MG63 (cell line): ENCODE measurements around the gene SLC22A25. TPM values are rescaled to one million over a fixed set of nuclear protein-coding genes. Genes with fewer than 3 reads are reported as not detected.
"Not testable (repeated sequence)": the region's sequence is repeated elsewhere in the genome, so short reads cannot be mapped to it uniquely, and the experiment has no call there.

ENCODE experiments used
- DNase-seq: peaks from one replicate; pipeline ENCODE4 v3.0.0-alpha.2; 2020
- H3K27me3 ChIP-seq: fragments of 250-450 bp; sonication (Bioruptor Pico); 2 replicates; pipeline ENCODE4 v1.5.1; 2020; ENCODE audit warnings: mild to moderate bottlenecking, moderate library complexity
- H3K36me3 ChIP-seq: fragments of 250-450 bp; sonication (Bioruptor Pico); 2 replicates; pipeline ENCODE4 v1.5.1; 2020; ENCODE audit warnings: mild to moderate bottlenecking, moderate library complexity
- H3K4me3 ChIP-seq: fragments of 250-450 bp; sonication (Bioruptor Pico); 2 replicates; pipeline ENCODE4 v1.5.1; 2020; ENCODE audit warnings: mild to moderate bottlenecking, moderate library complexity
- H3K9me3 ChIP-seq: fragments of 250-450 bp; sonication (Bioruptor Pico); 2 replicates; pipeline ENCODE4 v1.5.1; 2020; ENCODE audit warnings: mild to moderate bottlenecking, moderate library complexity
- total RNA-seq: library from RNA; depleted of rRNA; stranded (reverse); fragments of >200 nt; shearing (Covaris generic); gene quantifications from 2 replicates; pipeline ENCODE4 v1.2.3, GENCODE V29; 2014; ENCODE audit warnings: low replicate concordance; rRNA removed

The SLC22A25 gene
- not detected in 2 replicates for total RNA-seq

- no peaks in the 10 kb centered on the region for H3K27me3 ChIP-seq
- H3K4me3 ChIP-seq, result no peak within 1 kb of the TSS
- no peaks in the 10 kb centered on the region for H3K9me3 ChIP-seq
- peak; percentile 16 for DNase-seq
- H3K36me3 ChIP-seq, result no peaks in the 10 kb centered on the region
These were observed at the start of gene SLC22A25 for GRCh38 chr11:63243533-63243932. Gene SLC22A25 (minus strand): TSS chr11:63243599. CDS start chr11:63229652, 13,947 bp downstream.

DNA sequence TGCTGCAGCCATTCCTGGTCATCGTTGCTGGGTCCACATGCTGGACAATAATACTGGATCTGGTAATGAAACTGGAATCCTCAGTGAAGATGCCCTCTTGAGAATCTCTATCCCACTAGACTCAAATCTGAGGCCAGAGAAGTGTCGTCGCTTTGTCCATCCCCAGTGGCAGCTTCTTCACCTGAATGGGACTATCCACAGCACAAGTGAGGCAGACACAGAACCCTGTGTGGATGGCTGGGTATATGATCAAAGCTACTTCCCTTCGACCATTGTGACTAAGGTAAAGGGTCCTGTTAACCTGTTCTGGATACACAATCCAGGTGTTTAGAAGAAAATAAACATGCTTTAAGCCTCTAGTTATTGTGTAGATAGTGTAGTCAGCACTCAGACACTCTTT lies 46.9 kb upstream of the SLC22A25 start:
- Histone ChIP-seq H3K4me3 (no peak overlapping the region), H3K27me3 (no peaks in the 10 kb centered on the region), H3K9me3 (no peaks in the 10 kb centered on the region), H3K36me3 (no peaks in the 10 kb centered on the region)
- no peak for DNase-seq

DNA sequence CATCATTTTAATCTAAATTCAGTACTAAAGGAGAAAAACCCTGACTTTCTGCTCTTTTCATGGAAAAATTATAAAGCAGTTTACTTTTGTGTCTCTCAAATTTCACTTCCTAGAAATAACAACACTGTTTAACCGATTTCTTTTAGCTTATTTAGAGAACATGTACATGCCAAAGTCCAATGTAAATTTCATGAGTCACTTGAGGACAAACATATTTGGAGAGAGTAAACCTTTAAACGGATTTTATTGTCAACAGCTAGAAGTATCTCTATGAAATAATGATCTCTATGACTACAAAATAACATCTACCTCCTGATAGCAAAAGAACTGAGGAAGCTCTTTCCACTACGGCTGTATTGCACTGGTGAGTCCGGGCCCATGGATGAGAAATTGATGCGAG lies 46.3 kb upstream of the SLC22A25 start:
- no peak overlapping the region for H3K4me3 ChIP-seq
- H3K27me3 ChIP-seq, result 0 out of 2 replicates have a peak, but pooled peaks cover 3% of the 10 kb centered on the region
- no peak for DNase-seq
- no peaks in the 10 kb centered on the region for H3K36me3 ChIP-seq
- no peaks in the 10 kb centered on the region for H3K9me3 ChIP-seq

GRCh38 chr11:63282579-63282978 lies 39.2 kb upstream of the SLC22A25 start:
- peaks cover 10% of the 10 kb centered on the region for H3K27me3 ChIP-seq
- no peaks in the 10 kb centered on the region for H3K36me3 ChIP-seq
- no peak overlapping the region for H3K4me3 ChIP-seq
- H3K9me3 ChIP-seq, result no peaks in the 10 kb centered on the region
- DNase-seq, result no peak

GRCh38 chr11:63280920-63281319 lies 37.5 kb upstream of the SLC22A25 start:
- Histone ChIP-seq H3K9me3 (no peaks in the 10 kb centered on the region), H3K27me3 (peaks cover 10% of the 10 kb centered on the region), H3K4me3 (no peak overlapping the region), H3K36me3 (no peaks in the 10 kb centered on the region)
- no peak for DNase-seq

DNA sequence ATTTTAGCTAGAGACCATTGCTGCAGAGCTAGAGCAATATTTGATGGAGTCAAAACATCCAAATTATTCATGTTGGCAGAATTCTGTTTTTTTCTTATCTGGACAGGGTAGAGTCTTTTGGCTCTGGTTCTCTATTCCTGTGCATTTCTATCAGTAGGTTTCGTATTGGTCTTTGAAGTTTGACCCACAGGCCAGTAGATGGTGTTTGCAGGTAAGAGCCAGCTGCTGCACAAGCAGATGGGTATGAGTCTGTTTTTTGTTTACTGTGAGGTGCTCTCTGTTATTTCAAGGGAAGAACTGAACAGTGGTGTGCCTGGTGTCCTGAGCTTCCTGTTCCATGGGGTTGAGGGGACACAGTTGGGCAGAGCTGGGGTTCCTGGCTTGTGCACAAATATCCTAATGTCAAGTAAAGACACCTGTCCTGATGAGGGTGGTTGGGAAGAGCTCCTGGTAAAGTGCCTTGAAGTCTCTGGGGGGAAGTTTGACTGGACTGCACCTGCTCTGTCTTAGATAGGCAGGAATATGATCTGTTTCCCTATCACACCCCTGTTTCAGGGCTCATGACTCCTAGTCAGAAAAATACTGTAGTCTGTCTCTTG lies 34.0 kb upstream of the SLC22A25 start:
- DNase-seq, result no peak
- Histone ChIP-seq H3K27me3 (peaks cover 7% of the 10 kb centered on the region), H3K4me3 (no peak overlapping the region), H3K9me3 (no peaks in the 10 kb centered on the region), H3K36me3 (no peaks in the 10 kb centered on the region)

- DNase-seq, result no peak
- H3K4me3 ChIP-seq, result no peak overlapping the region
- H3K36me3 ChIP-seq, result no peaks in the 10 kb centered on the region
- H3K9me3 ChIP-seq, result no peaks in the 10 kb centered on the region
- H3K27me3 ChIP-seq, result no peaks in the 10 kb centered on the region; the same call in 1 of the 2 replicates
These were observed 31.4 kb upstream of the SLC22A25 start for GRCh38 chr11:63274776-63275175.

DNA sequence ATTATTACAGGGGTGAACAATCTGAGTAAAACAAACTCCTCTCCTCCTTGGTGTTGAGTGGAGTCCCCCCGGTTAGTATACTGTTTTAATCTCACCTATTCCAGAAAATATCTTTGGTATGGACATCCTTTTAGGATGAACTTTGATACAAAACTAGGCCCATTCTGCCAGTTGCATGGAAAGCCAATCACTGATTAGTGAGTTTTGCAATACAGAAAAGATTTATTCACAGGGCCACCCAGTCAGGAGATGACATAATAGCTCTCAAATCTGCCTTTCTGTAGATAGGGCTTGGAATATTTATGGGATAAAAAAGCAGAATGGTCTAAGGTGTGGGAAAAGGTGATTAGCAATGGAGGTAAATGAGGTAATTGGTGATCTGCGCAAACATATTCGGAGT lies 30.3 kb upstream of the SLC22A25 start:
- Histone ChIP-seq H3K27me3 (no peaks in the 10 kb centered on the region; the same call in 1 of the 2 replicates), H3K36me3 (no peaks in the 10 kb centered on the region), H3K9me3 (no peaks in the 10 kb centered on the region), H3K4me3 (no peak overlapping the region)
- DNase-seq, result no peak

- no peak for DNase-seq
- no peaks in the 10 kb centered on the region for H3K36me3 ChIP-seq
- H3K4me3 ChIP-seq, result no peak overlapping the region
- H3K27me3 ChIP-seq, result no peaks in the 10 kb centered on the region; the same call in 1 of the 2 replicates
- H3K9me3 ChIP-seq, result no peaks in the 10 kb centered on the region
These were observed 19.1 kb upstream of the SLC22A25 start for GRCh38 chr11:63262547-63262946.

DNA sequence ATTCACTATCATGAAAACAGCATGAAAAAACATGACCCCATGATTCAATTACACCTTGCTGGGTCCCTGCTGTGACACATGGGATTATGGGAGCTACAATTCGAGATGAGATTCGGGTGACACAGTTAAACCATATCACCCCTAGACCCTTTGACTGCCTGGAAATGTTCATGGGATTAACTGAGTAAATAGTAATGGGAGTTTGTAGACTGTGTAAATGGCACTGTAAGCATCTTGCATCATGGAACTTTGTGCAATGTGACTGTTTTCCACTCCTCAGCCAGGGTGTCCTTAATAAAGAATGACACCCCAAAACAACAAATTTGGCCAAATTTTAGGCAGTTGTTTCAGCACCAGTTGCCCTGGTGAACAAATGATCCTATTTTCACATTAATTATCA lies 7.9 kb upstream of the SLC22A25 start:
- DNase-seq, result no peak
- Histone ChIP-seq H3K27me3 (no peaks in the 10 kb centered on the region), H3K4me3 (no peak overlapping the region), H3K36me3 (no peaks in the 10 kb centered on the region), H3K9me3 (no peaks in the 10 kb centered on the region)

DNA sequence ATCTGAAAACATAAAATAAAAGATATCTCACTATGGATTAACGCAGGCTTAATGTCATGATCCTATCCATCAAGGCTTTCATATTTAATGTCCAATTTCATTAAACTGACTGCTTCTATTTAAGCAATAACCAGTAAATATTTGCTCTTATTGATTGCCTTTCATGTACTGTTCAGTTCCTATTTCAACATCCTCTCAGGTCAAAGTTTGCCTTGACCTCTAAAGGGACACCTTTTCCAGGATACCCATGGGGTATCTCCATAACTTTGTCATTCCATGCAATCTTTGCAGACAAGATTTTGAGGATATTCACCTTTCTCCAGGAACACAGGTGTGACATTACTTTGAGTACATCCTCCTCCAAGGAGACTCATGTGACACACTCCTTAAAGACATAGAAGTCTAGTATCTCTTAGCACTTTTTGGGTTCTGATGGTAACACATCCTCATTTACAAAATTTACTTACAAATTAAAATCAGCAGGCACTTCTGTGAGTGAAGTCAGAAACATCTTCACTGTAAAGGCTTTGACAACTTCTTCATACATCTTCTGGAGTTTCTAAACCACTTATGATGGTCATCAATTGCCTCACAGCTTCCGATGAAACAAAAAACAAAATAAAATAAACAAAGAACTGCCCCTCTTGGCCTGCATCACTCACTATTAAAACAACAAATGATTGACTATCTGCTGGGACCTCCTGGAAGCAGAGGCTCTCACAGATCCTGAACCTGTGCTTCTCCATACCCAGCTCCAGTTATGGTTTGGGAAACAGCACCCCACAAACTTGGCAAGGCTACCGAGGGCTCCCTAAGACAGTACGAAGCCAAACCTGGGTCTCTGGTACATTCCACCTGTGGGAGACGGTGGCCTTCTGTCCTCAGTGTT lies 7.0 kb upstream of the SLC22A25 start:
- no peaks in the 10 kb centered on the region for H3K36me3 ChIP-seq
- no peaks in the 10 kb centered on the region for H3K9me3 ChIP-seq
- H3K4me3 ChIP-seq, result no peak overlapping the region
- no peaks in the 10 kb centered on the region for H3K27me3 ChIP-seq
- DNase-seq, result no peak

- H3K27me3 ChIP-seq, result no peaks in the 10 kb centered on the region
- no peak for DNase-seq
- no peak overlapping the region for H3K4me3 ChIP-seq
These were observed 5.6 kb upstream of the SLC22A25 start for GRCh38 chr11:63248966-63249365.

DNA sequence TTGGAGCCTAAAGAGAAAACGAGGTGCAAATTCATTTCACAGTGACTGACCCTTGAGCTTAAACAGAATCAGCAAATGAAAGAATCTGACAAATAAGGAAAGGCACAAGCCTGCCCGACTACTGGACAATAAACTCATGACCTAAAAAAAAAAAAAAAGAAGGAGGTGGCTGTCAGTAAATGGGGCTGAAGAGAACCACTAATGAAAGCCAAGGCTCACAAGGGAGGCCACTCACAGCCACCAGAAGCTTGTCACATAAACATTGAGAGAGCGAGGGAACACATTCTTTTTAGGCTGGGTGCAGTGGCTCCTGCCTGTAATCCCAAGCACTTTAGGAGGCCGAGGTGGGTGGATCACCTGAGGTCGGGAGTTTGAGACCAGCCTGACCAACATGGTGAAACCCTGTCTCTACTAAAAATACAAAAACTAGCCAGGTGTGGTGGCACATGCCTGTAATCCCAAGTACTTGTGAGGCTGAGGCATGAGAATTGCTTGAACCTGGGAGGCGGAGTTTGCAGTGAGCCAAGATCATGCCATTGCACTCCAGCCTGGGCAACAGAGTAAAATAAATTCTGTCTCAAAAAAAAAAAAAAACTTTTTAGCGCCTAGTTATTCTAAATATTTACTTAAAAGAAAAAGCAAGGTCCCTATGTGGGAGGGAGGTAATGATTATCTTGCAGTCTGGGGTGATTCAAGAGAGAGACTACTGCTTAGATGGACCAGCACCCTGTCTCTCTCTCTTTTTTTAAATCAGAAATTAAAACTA lies 4.0 kb upstream of the SLC22A25 start:
- H3K27me3 ChIP-seq, H3K36me3 ChIP-seq, H3K9me3 ChIP-seq, DNase-seq, H3K4me3 ChIP-seq: not testable (repeated sequence)

More at GRCh38 chr11:63248966-63249365, 5.6 kb upstream of the SLC22A25 start:
- Histone ChIP-seq H3K9me3 (no peaks in the 10 kb centered on the region), H3K36me3 (no peaks in the 10 kb centered on the region)

DNA sequence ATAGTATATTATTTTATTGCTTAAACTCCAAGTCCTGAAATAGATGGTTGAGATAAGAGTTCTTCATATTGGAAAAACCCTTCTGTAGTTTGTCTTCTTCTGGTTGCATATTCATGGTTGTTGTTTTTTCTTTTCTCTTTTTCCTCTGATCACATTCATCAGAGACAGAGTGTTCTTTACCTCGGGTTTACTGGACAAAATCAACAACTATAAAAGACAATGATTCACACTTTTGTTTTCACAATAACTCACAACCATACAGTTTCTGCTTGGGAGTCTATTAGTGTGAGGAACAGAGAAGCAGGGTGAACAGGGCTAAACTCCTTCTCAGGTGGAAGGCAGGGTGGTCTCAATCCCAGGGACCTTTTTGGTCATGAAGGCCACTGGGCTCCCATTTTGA lies 2.6 kb upstream of the SLC22A25 start:
- Histone ChIP-seq H3K4me3 (no peak overlapping the region), H3K36me3 (no peaks in the 10 kb centered on the region), H3K27me3 (no peaks in the 10 kb centered on the region), H3K9me3 (no peaks in the 10 kb centered on the region)
- no peak for DNase-seq

- Histone ChIP-seq H3K36me3 (no peaks in the 10 kb centered on the region), H3K4me3 (no peak overlapping the region), H3K9me3 (no peaks in the 10 kb centered on the region), H3K27me3 (no peaks in the 10 kb centered on the region)
- DNase-seq, result no peak
These were observed 1.5 kb upstream of the SLC22A25 start for GRCh38 chr11:63244862-63245261.

DNA sequence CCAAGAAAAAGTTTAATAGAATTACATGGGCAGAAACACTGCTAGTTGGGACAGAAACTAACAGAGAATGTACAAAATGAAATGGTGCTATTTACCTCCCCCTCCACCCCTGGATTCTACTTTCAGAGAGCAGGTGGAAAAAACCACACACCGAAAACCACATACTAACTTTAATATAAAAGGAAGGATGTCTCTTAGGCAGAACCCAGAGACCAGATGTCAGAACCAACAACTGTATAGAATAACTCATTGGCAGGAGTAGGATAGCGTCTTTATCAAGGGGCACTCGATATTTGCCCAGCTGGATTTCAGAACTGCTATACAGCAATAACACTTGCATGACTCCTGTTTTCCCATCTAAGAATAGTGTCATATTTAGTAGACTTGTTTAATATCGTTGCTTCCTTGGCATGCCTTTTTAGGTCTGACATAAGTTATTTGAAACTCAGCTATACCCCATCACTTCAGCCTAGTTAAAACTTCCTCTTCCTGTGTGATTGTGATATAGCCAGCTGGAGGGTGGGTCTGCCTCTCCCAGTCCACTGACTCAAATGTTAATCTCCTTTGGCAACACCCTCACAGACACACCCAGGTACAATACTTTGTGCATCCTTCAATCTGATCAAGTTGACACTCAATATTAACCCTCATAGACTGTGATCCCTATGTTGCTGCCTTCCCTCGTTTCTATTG lies 1.2 kb downstream of the SLC22A25 start:
- no peak for DNase-seq
- H3K4me3 ChIP-seq, result no peak overlapping the region

More for the DNA sequence above, 1.2 kb downstream of the SLC22A25 start:
- H3K36me3 ChIP-seq, result no peaks in the 10 kb centered on the region
- H3K27me3 ChIP-seq, result no peaks in the 10 kb centered on the region
- H3K9me3 ChIP-seq, result no peaks in the 10 kb centered on the region
